OCI-M2 (cell line): ENCODE measurements around the gene ZC3H11A.

Experiments used
- DNase-seq: peaks from one replicate; lab custom pipeline; 2025; ENCODE audit not compliant: unreplicated experiment; lab: John Stamatoyannopoulos, UW

The ZC3H11A gene

GRCh38 chr1:203839081-203839480 lies 43.7 kb downstream of the ZC3H11A start:
- DNase-seq: no peak

GRCh38 chr1:203840208-203840808 lies 44.9 kb downstream of the ZC3H11A start:
- DNase-seq: no peak

- no peak for DNase-seq
Observed at GRCh38 chr1:203842559-203842876, 47.1 kb downstream of the ZC3H11A start.

- no peak for DNase-seq
Observed at GRCh38 chr1:203843435-203843834, 48.0 kb downstream of the ZC3H11A start.
